ENCODE data around the gene TAF1.
"Not testable (repeated sequence)": the region's sequence is repeated elsewhere in the genome, so short reads cannot be mapped to it uniquely, and the experiment has no call there.

GRCh38 chrX:71349867-71350266 lies 16.3 kb upstream of the TAF1 start:
- not testable (repeated sequence) for TF ChIP-seq POLR2A (IDR thresholded peaks at IDR 0.05; ENCODE audit: low read depth, low read length); POLR2AphosphoS5 (IDR thresholded peaks at IDR 0.05; ENCODE audit: insufficient read depth, low read depth, low read length); MAX (IDR thresholded peaks at IDR 0.05; ENCODE audit: insufficient read depth, insufficient read length); EZH2 (IDR thresholded peaks at IDR 0.05; ENCODE audit: borderline replicate concordance, low read depth, low read length, severe bottlenecking)
- TF ChIP-seq, protein P1, sequence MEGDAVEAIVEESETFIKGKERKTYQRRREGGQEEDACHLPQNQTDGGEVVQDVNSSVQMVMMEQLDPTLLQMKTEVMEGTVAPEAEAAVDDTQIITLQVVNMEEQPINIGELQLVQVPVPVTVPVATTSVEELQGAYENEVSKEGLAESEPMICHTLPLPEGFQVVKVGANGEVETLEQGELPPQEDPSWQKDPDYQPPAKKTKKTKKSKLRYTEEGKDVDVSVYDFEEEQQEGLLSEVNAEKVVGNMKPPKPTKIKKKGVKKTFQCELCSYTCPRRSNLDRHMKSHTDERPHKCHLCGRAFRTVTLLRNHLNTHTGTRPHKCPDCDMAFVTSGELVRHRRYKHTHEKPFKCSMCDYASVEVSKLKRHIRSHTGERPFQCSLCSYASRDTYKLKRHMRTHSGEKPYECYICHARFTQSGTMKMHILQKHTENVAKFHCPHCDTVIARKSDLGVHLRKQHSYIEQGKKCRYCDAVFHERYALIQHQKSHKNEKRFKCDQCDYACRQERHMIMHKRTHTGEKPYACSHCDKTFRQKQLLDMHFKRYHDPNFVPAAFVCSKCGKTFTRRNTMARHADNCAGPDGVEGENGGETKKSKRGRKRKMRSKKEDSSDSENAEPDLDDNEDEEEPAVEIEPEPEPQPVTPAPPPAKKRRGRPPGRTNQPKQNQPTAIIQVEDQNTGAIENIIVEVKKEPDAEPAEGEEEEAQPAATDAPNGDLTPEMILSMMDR (IDR thresholded peaks at IDR 0.05; ENCODE audit: extremely low read depth in 1 of 2, insufficient read depth in 1 of 2, low read depth in 1 of 2, low read length in 2 of 2) = not testable (repeated sequence)
